Breast epithelium (tissue), 3 donors: ENCODE measurements around the gene OR8U1.
"Not testable (repeated sequence)": the region's sequence is repeated elsewhere in the genome, so short reads cannot be mapped to it uniquely, and the experiment has no call there.

Experiments used
- POLR2AphosphoS5 ChIP-seq, 3 donors: sonication (generic); formaldehyde crosslinking; IDR thresholded peaks; one replicate each; pipeline ENCODE4 v1.6.1; 2017; ENCODE audit warnings: antibody characterized with exemption in 3 of 3
- TF ChIP-seq, protein P1 (sequence below), 3 donors: fragments of 450-650 bp; IDR thresholded peaks; one replicate each; pipeline ENCODE4 v1.5.1; 2016 to 2017; ENCODE audit warnings: antibody characterized with exemption in 3 of 3, mild to moderate bottlenecking in 3 of 3, moderate library complexity in 3 of 3

DNA sequence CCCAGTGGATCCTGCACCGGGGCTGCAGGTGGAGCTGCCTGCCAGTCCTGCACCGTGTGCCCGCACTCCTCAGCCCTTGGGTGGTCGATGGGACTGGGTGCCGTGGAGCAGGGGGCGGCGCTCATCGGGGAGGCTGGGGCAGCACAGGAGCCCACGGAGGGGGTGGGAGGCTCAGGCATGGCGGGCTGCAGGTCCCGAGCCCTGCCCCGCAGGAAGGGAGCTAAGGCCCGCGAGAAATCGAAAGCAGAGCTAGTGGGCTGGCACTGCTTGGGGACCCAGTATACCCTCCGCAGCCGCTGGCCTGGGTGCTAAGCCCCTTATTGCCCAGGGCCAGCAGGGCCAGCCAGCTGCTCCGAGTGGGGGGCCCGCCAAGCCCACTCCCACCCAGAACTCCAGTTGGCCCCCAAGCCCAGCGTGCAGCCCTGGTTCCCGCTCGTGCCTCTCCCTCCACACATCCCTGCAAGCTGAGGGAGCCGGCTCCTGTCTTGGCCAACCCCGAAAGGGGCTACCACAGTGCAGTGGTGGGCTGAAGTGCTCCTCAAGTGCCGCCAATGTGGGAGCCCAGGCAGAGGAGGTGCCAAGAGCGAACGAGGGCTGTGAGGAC lies 26.5 kb downstream of the OR8U1 start:
- TF ChIP-seq POLR2AphosphoS5 (IDR thresholded peaks at IDR 0.05), result not testable (repeated sequence)
- TF ChIP-seq, protein P1, sequence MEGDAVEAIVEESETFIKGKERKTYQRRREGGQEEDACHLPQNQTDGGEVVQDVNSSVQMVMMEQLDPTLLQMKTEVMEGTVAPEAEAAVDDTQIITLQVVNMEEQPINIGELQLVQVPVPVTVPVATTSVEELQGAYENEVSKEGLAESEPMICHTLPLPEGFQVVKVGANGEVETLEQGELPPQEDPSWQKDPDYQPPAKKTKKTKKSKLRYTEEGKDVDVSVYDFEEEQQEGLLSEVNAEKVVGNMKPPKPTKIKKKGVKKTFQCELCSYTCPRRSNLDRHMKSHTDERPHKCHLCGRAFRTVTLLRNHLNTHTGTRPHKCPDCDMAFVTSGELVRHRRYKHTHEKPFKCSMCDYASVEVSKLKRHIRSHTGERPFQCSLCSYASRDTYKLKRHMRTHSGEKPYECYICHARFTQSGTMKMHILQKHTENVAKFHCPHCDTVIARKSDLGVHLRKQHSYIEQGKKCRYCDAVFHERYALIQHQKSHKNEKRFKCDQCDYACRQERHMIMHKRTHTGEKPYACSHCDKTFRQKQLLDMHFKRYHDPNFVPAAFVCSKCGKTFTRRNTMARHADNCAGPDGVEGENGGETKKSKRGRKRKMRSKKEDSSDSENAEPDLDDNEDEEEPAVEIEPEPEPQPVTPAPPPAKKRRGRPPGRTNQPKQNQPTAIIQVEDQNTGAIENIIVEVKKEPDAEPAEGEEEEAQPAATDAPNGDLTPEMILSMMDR (IDR thresholded peaks at IDR 0.05), result not testable (repeated sequence)
